Activated CD4-positive, alpha-beta T cell treated with anti-CD3 and anti-CD28 coated beads for 48 hours (primary cell): ENCODE results near the gene FAM20A.

ENCODE experiments used
- DNase-seq: peaks from one replicate; pipeline ENCODE4 v3.0.0-alpha.2; 2020

The FAM20A gene

DNA sequence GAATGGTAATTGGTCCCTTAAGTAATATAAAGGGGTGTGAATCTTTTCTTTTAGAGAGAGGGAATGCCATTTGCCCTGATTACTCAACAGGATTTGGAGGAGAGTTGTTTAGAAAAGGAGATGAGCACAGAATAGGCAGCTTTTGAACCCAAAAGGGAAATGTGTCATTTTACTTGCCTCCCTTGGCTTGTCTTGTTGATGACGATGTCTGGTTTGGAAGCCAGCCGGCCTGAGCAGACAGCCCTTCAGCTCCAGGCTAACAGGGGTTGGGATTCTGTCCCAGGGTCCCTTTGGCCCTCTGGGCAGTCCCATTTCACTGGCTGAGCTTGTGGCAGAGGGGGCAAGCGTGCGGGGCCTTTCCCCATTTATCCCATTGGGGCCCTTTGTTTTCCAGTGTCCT is 111.2 kb downstream of the FAM20A start:
- DNase-seq, result no peak
